SK-N-MC (cell line): ENCODE results near the gene PRPSAP1.

Source experiments
- DNase-seq: peaks from one replicate; pipeline ENCODE4 v3.0.0-alpha.2; 2011; ENCODE audit warnings: low read depth, low spot score
- H3K27ac ChIP-seq: fragments of 200-600 bp; sonication (generic); 2 replicates; pipeline ENCODE4 v1.5.1; 2016; ENCODE audit warnings: mixed run types
- H3K36me3 ChIP-seq: fragments of 200-600 bp; sonication (generic); 2 replicates; pipeline ENCODE4 v1.6.1; 2017; ENCODE audit warnings: antibody characterized with exemption, low read length, mixed read lengths; ENCODE audit not compliant: insufficient read depth
- H3K4me3 ChIP-seq: fragments of 200-600 bp; sonication (generic); 2 replicates; pipeline ENCODE4 v1.5.1; 2016
- H3K9ac ChIP-seq: fragments of 200-600 bp; sonication (generic); 2 replicates; pipeline ENCODE4 v1.8.0; 2017; ENCODE audit warnings: mixed run types, mixed read lengths; ENCODE audit not compliant: insufficient read length
- H3K9me3 ChIP-seq: fragments of 200-600 bp; sonication (generic); 2 replicates; pipeline ENCODE4 v1.6.1; 2017; ENCODE audit warnings: low read depth, mild to moderate bottlenecking, antibody characterized with exemption, low read length, moderate library complexity, mixed read lengths
- EZH2 ChIP-seq: fragments of 200-600 bp; sonication (generic); IDR thresholded peaks from one replicate; pipeline ENCODE4 v1.6.1; 2017; ENCODE audit warnings: antibody characterized with exemption
- FOXP2 ChIP-seq: optimal IDR thresholded peaks from 2 replicates; pipeline ENCODE3; 2011; ENCODE audit warnings: mild to moderate bottlenecking, moderate library complexity; ENCODE audit not compliant: insufficient read depth; ENCODE audit errors: extremely low read length, control extremely low read depth
- POLR2AphosphoS5 ChIP-seq: IDR thresholded peaks from 2 replicates; pipeline ENCODE4 v1.6.1; 2012; ENCODE audit warnings: mild to moderate bottlenecking, low read depth, low read length, borderline replicate concordance

Gene PRPSAP1

DNA sequence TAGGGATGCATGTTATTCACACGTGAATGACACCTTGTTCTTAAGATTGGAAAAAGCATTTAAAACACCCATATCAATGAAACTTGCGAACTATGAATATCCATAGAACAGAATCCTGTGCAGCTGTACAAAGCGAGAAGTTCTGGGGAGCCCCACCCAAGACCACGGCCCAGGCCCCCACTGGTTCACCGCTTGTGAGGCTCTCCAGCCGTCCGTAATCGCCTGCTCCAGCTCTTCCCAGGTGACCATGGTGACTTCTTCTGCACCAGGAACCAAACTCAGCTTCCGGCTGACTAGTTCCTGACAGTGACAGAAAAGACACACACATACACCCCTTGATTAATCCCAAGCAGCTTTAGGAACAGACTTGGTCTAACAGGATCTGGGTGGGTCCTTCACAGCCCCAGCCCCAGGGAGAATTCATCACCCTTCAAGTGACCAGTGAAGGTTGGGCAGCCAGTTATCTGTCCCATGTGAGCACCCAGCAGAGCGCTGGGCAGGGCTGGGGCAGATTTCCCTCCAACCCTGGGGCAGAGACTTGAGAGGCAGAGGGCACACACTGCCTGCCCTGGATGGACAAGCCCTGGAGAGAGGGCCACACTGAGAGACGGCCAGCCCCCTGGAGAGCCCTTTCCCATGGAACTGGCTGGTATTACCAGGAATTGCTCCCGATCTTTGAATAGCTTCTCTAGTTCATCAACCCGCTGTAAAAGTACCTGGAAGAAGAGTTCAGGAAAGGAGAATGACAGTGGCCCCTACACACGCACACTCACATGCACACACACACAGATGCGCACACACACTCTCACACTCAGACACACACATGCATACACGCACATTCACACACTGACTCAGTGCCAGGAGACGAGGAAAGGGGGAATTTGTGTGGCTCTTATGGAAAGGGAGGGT, 49.2 kb downstream of the PRPSAP1 start:
- Histone ChIP-seq H3K9ac (no peak overlapping the region), H3K36me3 (no peaks in the 10 kb centered on the region), H3K4me3 (no peak overlapping the region), H3K27ac (no peak overlapping the region), H3K9me3 (no peaks in the 10 kb centered on the region)
- TF ChIP-seq FOXP2 (no peak), EZH2 (no peak)
- DNase-seq, result no peak

DNA sequence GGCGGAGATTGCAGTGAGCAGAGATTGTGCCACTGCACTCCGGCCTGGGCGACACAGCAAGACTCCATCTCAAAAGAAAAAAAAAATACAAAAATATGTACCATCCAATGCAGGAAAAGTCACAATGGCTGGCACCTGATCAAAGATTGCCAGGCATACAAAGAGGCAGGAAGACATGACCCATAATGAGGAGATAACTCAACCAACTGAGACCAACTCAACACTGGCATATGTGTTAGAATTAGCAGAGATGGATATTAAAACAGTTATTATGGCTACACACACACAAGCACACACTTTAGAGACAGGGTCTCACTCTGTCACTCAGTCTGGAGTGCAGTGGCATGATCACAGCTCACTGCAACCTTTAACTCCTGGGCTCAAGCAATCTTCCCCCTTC, 56.3 kb downstream of the PRPSAP1 start:
- Histone ChIP-seq H3K27ac (no peak overlapping the region), H3K9me3 (no peaks in the 10 kb centered on the region), H3K36me3 (no peaks in the 10 kb centered on the region), H3K4me3 (no peak overlapping the region), H3K9ac (no peak overlapping the region)
- DNase-seq, result no peak
- TF ChIP-seq FOXP2 (no peak), EZH2 (no peak)

- Histone ChIP-seq H3K36me3 (no peaks in the 10 kb centered on the region), H3K4me3 (no peak overlapping the region), H3K9ac (no peak overlapping the region), H3K9me3 (no peaks in the 10 kb centered on the region), H3K27ac (no peak overlapping the region)
- no peak for DNase-seq
- TF ChIP-seq EZH2 (no peak), FOXP2 (no peak), POLR2AphosphoS5 (no peak)
These were observed 56.8 kb downstream of the PRPSAP1 start for GRCh38 chr17:76296889-76297288.

DNA sequence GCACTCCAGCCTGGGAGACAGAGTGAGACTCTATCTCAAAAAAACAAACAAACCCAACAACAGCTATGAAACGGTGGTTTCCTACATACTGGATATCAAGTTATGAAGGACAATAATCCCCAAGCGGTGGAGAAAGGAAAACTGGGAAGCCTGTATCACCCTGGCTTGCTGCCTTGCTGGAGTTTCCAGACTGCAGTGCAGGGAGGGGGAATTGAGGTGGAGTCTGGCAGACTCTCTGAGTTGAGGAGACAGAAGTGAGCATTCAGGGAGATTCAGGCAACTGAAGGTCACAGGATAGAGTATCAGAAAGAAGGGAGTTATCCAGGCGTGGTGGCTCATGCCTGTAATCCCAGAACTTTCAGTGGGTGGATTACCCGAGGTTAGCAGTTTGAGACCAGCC, 57.5 kb downstream of the PRPSAP1 start:
- TF ChIP-seq FOXP2, result no peak
- no peak for TF ChIP-seq POLR2AphosphoS5
- no peak for TF ChIP-seq EZH2
- no peak for DNase-seq
- Histone ChIP-seq H3K9me3 (no peaks in the 10 kb centered on the region), H3K4me3 (no peak overlapping the region), H3K36me3 (no peaks in the 10 kb centered on the region), H3K9ac (no peak overlapping the region), H3K27ac (no peak overlapping the region)

DNA sequence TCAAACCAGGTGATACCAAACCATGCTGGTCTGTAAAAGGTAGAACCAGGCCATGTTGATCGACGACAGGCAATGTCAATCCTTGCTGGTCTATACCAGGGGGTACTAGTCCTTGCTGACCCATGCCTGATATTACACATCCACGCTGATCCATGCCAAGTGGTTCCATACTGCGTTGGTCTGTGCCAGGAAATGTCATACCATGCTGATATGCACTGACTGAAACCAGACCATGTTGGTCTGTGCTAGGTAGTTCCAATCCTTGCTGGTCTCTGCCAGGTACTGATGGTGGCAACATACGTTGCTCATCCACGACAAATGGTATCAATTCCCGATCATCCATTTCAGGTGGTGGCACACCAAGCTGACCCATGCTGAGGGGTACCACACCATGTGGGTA, 60.6 kb downstream of the PRPSAP1 start:
- H3K9me3 ChIP-seq, result no peaks in the 10 kb centered on the region
- no peak for DNase-seq
- no peak overlapping the region for H3K27ac ChIP-seq

DNA sequence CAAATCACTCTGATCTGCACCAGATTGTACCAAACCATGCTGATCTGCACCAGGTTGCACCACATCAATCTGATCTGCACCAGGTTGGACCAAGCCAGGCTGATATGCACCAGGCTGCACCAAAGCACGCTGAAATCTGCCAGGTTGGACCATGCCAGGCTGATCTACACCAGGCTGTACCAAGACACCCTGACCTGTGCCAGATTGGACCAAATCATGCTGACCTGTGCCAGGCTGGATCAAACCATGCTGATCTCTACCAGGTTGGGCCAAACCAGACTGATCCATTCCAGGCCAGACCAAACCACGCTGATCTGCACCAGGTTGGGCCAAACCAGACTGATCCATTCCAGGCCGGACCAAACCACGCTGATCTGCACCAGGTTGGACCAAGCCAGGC, 61.1 kb downstream of the PRPSAP1 start:
- TF ChIP-seq POLR2AphosphoS5, result no peak
- no peak for TF ChIP-seq FOXP2
- TF ChIP-seq EZH2, result no peak
- no peaks in the 10 kb centered on the region for H3K9me3 ChIP-seq
- H3K36me3 ChIP-seq, result no peaks in the 10 kb centered on the region
- DNase-seq, result no peak
- H3K4me3 ChIP-seq, result no peak overlapping the region
- no peak overlapping the region for H3K27ac ChIP-seq
- H3K9ac ChIP-seq, result no peak overlapping the region

More for the DNA sequence above, 60.6 kb downstream of the PRPSAP1 start:
- Histone ChIP-seq H3K4me3 (no peak overlapping the region), H3K36me3 (no peaks in the 10 kb centered on the region), H3K9ac (no peak overlapping the region)
- TF ChIP-seq POLR2AphosphoS5, result no peak
- TF ChIP-seq FOXP2, result no peak
- TF ChIP-seq EZH2, result no peak

- H3K36me3 ChIP-seq, result no peaks in the 10 kb centered on the region
- TF ChIP-seq EZH2 (no peak), FOXP2 (no peak), POLR2AphosphoS5 (no peak)
- H3K9ac ChIP-seq, result no peak overlapping the region
- no peak overlapping the region for H3K4me3 ChIP-seq
- H3K9me3 ChIP-seq, result no peaks in the 10 kb centered on the region
- no peak overlapping the region for H3K27ac ChIP-seq
- no peak for DNase-seq
These were observed 71.9 kb downstream of the PRPSAP1 start for GRCh38 chr17:76281573-76282371.

DNA sequence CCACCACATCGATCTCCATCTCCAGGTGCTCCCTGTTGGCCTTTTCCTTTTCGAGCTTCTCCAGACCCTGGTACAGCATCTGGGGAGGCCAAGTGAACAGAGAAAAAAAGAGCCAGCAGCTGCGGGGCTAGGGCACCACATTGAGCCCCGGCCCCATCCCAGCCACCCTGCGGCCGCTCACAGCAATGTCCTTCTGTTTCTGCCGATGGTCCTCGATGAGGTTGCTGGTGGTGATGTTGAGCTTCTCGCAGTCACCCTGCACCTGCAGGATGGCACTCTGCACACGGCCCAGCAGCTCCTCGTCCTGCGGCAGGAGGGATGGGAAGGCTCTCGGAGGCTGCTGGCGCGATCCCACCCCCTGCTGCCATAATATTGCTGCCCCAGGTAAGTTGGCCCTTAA, 73.1 kb downstream of the PRPSAP1 start:
- Histone ChIP-seq H3K4me3 (no peak overlapping the region), H3K9ac (no peak overlapping the region), H3K9me3 (no peaks in the 10 kb centered on the region), H3K27ac (no peak overlapping the region), H3K36me3 (no peaks in the 10 kb centered on the region)
- DNase-seq, result no peak
- no peak for TF ChIP-seq EZH2

- H3K9ac ChIP-seq, result no peak overlapping the region
- no peak for TF ChIP-seq EZH2
- no peak for TF ChIP-seq FOXP2
- TF ChIP-seq POLR2AphosphoS5, result no peak
These were observed 73.9 kb downstream of the PRPSAP1 start for GRCh38 chr17:76279742-76280287.

More at GRCh38 chr17:76279742-76280287, 73.9 kb downstream of the PRPSAP1 start:
- no peaks in the 10 kb centered on the region for H3K9me3 ChIP-seq
- no peak overlapping the region for H3K4me3 ChIP-seq
- H3K27ac ChIP-seq, result no peak overlapping the region
- no peaks in the 10 kb centered on the region for H3K36me3 ChIP-seq
- DNase-seq, result no peak
